Ishikawa (cell line): Measurements from ENCODE around the gene PEDS1.

Experiments
- CEBPB ChIP-seq: IDR thresholded peaks from 2 replicates; pipeline ENCODE4 v1.6.1; 2012
- CREB1 ChIP-seq: IDR thresholded peaks from 2 replicates; pipeline ENCODE4 v1.6.1; 2012; ENCODE audit warnings: low read depth
- EGR1 ChIP-seq: IDR thresholded peaks from 2 replicates; pipeline ENCODE4 v1.6.1; 2012
- EP300 ChIP-seq: IDR thresholded peaks from 2 replicates; pipeline ENCODE4 v1.6.1; 2012; ENCODE audit warnings: borderline replicate concordance
- FOXM1 ChIP-seq: IDR thresholded peaks from 2 replicates; pipeline ENCODE4 v1.6.1; 2012; ENCODE audit warnings: low read depth, borderline replicate concordance
- MAX ChIP-seq: IDR thresholded peaks from 2 replicates; pipeline ENCODE4 v1.6.1; 2012
- NFIC ChIP-seq: IDR thresholded peaks from 2 replicates; pipeline ENCODE4 v1.6.1; 2012
- RAD21 ChIP-seq: IDR thresholded peaks from 2 replicates; pipeline ENCODE4 v1.6.1; 2012; ENCODE audit warnings: low read depth
- REST ChIP-seq: IDR thresholded peaks from 2 replicates; pipeline ENCODE4 v1.6.1; 2012; ENCODE audit warnings: low read depth, mild to moderate bottlenecking
- TAF1 ChIP-seq: IDR thresholded peaks from 2 replicates; pipeline ENCODE4 v1.6.1; 2012; ENCODE audit warnings: low read depth, mild to moderate bottlenecking
- TCF12 ChIP-seq: IDR thresholded peaks from 2 replicates; pipeline ENCODE4 v1.6.1; 2012; ENCODE audit warnings: low read depth
- TEAD4 ChIP-seq: IDR thresholded peaks from 2 replicates; pipeline ENCODE4 v1.6.1; 2012
- YY1 ChIP-seq: IDR thresholded peaks from 2 replicates; pipeline ENCODE4 v1.6.1; 2012; ENCODE audit warnings: low read depth
- ZBTB7A ChIP-seq: IDR thresholded peaks from 2 replicates; pipeline ENCODE4 v1.6.1; 2012; ENCODE audit warnings: low read depth

- TF ChIP-seq CREB1: no peak
- no peak for TF ChIP-seq CEBPB
- no peak for TF ChIP-seq EP300
- no peak for TF ChIP-seq TCF12
- TF ChIP-seq FOXM1: no peak
- TF ChIP-seq ZBTB7A: no peak
- no peak for TF ChIP-seq REST
- TF ChIP-seq EGR1: no peak
- TF ChIP-seq YY1: no peak
- TF ChIP-seq RAD21: no peak
- no peak for TF ChIP-seq TAF1
- no peak for TF ChIP-seq MAX
- no peak for TF ChIP-seq TEAD4
- TF ChIP-seq NFIC: no peak
Observed at GRCh38 chr20:50198716-50199115, 45.2 kb upstream of the PEDS1 start.
